GM12864 (cell line): ENCODE results near the gene CORO1A.
A peak's percentile ranks its signal among the peaks of the same experiment; 100 is the strongest.

Experiments used
- DNase-seq: peaks from one replicate; pipeline ENCODE4 v3.0.0-alpha.2; 2011; ENCODE audit warnings: low read depth
- H3K4me3 ChIP-seq: 2 replicates; pipeline ENCODE4 v1.5.1; 2011; ENCODE audit warnings: mild to moderate bottlenecking, low read depth, low read length, control low read depth
- CTCF ChIP-seq: IDR thresholded peaks from 2 replicates; pipeline ENCODE4 v1.5.1; 2011; ENCODE audit warnings: low read depth, mild to moderate bottlenecking, moderate library complexity, low read length, control low read depth, inconsistent platforms; ENCODE audit errors: missing control alignments

Gene CORO1A

GRCh38 chr16:30179195-30179594, 4.2 kb upstream of the CORO1A start:
- DNase-seq = no peak
- H3K4me3 ChIP-seq = no peak overlapping the region
- TF ChIP-seq CTCF = no peak

- no peak for DNase-seq
- no peak for TF ChIP-seq CTCF
- no peak overlapping the region for H3K4me3 ChIP-seq
Observed at GRCh38 chr16:30179931-30180330, 3.5 kb upstream of the CORO1A start.

GRCh38 chr16:30180741-30181140, 2.7 kb upstream of the CORO1A start:
- no peak for TF ChIP-seq CTCF
- no peak for DNase-seq

GRCh38 chr16:30184096-30184890, 891 bp downstream of the CORO1A start:
- DNase-seq = no peak
- peak overlapping the region; percentile 90 for H3K4me3 ChIP-seq
- TF ChIP-seq CTCF = no peak

More at GRCh38 chr16:30180741-30181140, 2.7 kb upstream of the CORO1A start:
- H3K4me3 ChIP-seq = no peak overlapping the region

GRCh38 chr16:30184891-30185682, 1.7 kb downstream of the CORO1A start:
- peak overlapping the region; percentile 90 for H3K4me3 ChIP-seq
- no peak for DNase-seq
- TF ChIP-seq CTCF = no peak

- peak; percentile 91 for DNase-seq
- H3K4me3 ChIP-seq = peak overlapping the region; percentile 90
- no peak for TF ChIP-seq CTCF
Observed at GRCh38 chr16:30185683-30186421, 2.5 kb downstream of the CORO1A start.
